Fibroblast of lung (primary cell): Measurements from ENCODE around the gene WDR7. TPM values are rescaled to one million over a fixed set of nuclear protein-coding genes. Genes with fewer than 3 reads are reported as not detected.

ENCODE experiments used
- DNase-seq, 2 donors: peaks; one replicate each; pipeline versions ENCODE4 v3.0.0 to v3.0.0-alpha.2; 2010; ENCODE audit warnings: low read depth in 2 of 2
- H2AFZ ChIP-seq: 2 replicates; pipeline ENCODE4 v1.5.1; 2012; ENCODE audit warnings: low read length, control low read depth, inconsistent platforms
- H3K27ac ChIP-seq: 2 replicates; pipeline ENCODE4 v1.5.1; 2011; ENCODE audit warnings: low read length, control low read depth; ENCODE audit not compliant: insufficient read depth
- H3K27me3 ChIP-seq: 2 replicates; pipeline ENCODE4 v1.5.1; 2011; ENCODE audit warnings: mild to moderate bottlenecking, low read length; ENCODE audit not compliant: control insufficient read depth, insufficient read depth
- H3K36me3 ChIP-seq: 2 replicates; pipeline ENCODE4 v1.5.1; 2011; ENCODE audit warnings: low read length; ENCODE audit not compliant: control insufficient read depth, insufficient read depth
- H3K4me1 ChIP-seq: 2 replicates; pipeline ENCODE4 v1.5.1; 2011; ENCODE audit warnings: low read length; ENCODE audit not compliant: control insufficient read depth, insufficient read depth; ENCODE audit errors: extremely low read depth
- H3K4me2 ChIP-seq: 2 replicates; pipeline ENCODE4 v1.5.1; 2011; ENCODE audit warnings: low read length, control low read depth; ENCODE audit not compliant: insufficient read depth; ENCODE audit errors: extremely low read depth
- H3K4me3 ChIP-seq, 4 experiments: fragments of 200-600 bp in 1 of 4; sonication (generic) in 1 of 4; replicated peaks in 1 of 4; 2 replicates each; pipeline ENCODE4 v1.5.1; 2011 to 2016; ENCODE audit warnings: low read length in 4 of 4, low read depth in 3 of 4, mild to moderate bottlenecking in 3 of 4, control low read depth in 2 of 4, inconsistent platforms in 1 of 4, mixed read lengths in 1 of 4; ENCODE audit not compliant: insufficient read depth in 1 of 4; ENCODE audit errors: control extremely low read depth in 1 of 4
- H3K79me2 ChIP-seq: 2 replicates; pipeline ENCODE4 v1.5.1; 2012; ENCODE audit warnings: mild to moderate bottlenecking, low read length, inconsistent platforms; ENCODE audit not compliant: control insufficient read depth, insufficient read depth
- H3K9ac ChIP-seq: 2 replicates; pipeline ENCODE4 v1.5.1; 2011; ENCODE audit warnings: mild to moderate bottlenecking, low read length, control low read depth; ENCODE audit not compliant: insufficient read depth
- H3K9me3 ChIP-seq: 2 replicates; pipeline ENCODE4 v1.5.1; 2012; ENCODE audit warnings: low read depth, low read length; ENCODE audit not compliant: control insufficient read depth, insufficient read depth
- H4K20me1 ChIP-seq: 2 replicates; pipeline ENCODE4 v1.5.1; 2011; ENCODE audit warnings: low read length; ENCODE audit not compliant: control insufficient read depth, insufficient read depth; ENCODE audit errors: extremely low read depth
- CTCF ChIP-seq, 2 donors: IDR thresholded peaks in 1 of 2; conservative IDR thresholded peaks in 1 of 2; 1 replicate in 1 of 2; 2 replicates in 1 of 2; pipeline ENCODE4 v1.5.1; 2011 to 2012; ENCODE audit warnings: low read length in 2 of 2, control low read depth in 1 of 2, inconsistent platforms in 1 of 2, low read depth in 1 of 2, mild to moderate bottlenecking in 1 of 2
- EZH2 ChIP-seq: IDR thresholded peaks from 2 replicates; pipeline ENCODE4 v1.5.1; 2012; ENCODE audit warnings: low read length, control low read depth, mild to moderate bottlenecking; ENCODE audit errors: missing control alignments
- polyA plus RNA-seq, 2 donors: library from polyadenylated mRNA; depleted of rRNA in 1 of 2; stranded (reverse) in 1 of 2; unstranded in 1 of 2; fragments of >200 nt; gene quantifications; 2 replicates each; pipeline ENCODE4 v1.2.1, GENCODE V29; 2011 to 2012; ENCODE audit warnings: missing spikeins in 1 of 2
- total RNA-seq: library from RNA; depleted of rRNA; stranded (reverse); fragments of >200 nt; gene quantifications from 2 replicates; pipeline ENCODE4 v1.2.1, GENCODE V29; 2014

Gene WDR7
- total and polyA plus RNA-seq, 2 donors (not counting 1 experiment from before 2014, with no cell fraction given) = 7.2 to 27.2 TPM

GRCh38 chr18:56627991-56628390, 23.2 kb upstream of the WDR7 start:
- H3K27me3 ChIP-seq = no peaks in the 10 kb centered on the region
- TF ChIP-seq EZH2 = no peak
- TF ChIP-seq CTCF (conservative IDR thresholded peaks at IDR 0.05 in 1 of 2, IDR thresholded peaks at IDR 0.05 in 1 of 2; ENCODE audit: low read depth in 1 of 2, low read length in 2 of 2) = no peak
- DNase-seq = no peak
- no peaks in the 10 kb centered on the region for H3K9me3 ChIP-seq
- H3K36me3 ChIP-seq = no peaks in the 10 kb centered on the region
- no peak overlapping the region for H3K27ac ChIP-seq
- peaks cover 2% of the 10 kb centered on the region for H4K20me1 ChIP-seq
- H3K79me2 ChIP-seq = peaks cover 78% of the 10 kb centered on the region
- no peak overlapping the region for H3K9ac ChIP-seq
- H2AFZ ChIP-seq = no peak overlapping the region
- no peak overlapping the region for H3K4me2 ChIP-seq
- H3K4me3 ChIP-seq = no peak overlapping the region
- H3K4me1 ChIP-seq = no peaks in the 10 kb centered on the region

DNA sequence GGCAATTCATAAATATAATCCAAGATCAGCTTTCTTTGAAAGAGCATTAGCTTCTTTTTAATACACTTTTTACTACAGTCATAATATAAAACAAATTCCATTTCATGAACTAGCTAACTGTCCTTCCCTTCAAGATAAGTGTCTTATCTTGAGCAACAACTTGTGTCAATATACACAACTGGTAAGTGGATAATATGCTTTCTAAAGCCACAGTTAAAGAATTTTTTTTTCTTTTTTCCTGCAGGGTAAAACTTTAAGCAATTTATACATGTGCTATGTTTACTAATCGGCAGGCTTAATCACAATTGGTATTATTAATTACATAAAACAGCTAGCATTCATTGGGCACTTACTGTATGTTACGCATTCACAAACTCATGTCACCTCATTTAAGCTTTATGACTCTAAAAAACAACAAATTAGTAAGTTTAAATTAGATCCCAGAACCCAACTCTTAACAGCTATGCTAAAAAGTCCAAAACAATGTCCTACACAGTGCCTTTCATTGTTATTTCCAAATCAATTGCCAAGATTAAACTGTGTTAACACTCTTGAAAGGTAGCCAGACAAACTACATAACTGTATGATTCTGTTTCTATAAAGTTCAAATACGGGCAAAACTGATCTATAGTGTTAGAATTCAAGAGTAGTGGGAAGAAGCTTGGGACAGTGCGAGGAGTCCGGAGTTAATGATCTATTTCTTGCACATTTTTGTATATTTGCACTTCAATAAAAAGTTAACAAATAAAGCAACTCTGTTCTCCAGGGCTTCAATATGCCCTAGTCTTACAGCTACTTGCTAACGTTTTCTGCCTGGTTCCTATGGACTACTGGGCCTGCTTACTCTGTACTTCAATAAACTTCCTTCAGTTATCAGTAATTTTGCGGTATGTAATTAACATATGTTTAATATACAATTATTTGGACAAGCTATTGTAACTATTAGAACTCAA, 18.8 kb upstream of the WDR7 start:
- Histone ChIP-seq H3K27ac (no peak overlapping the region), H4K20me1 (peaks cover 1% of the 10 kb centered on the region), H3K4me1 (no peaks in the 10 kb centered on the region), H3K9me3 (no peaks in the 10 kb centered on the region), H3K4me3 (no peak overlapping the region), H3K4me2 (no peak overlapping the region), H3K79me2 (peaks cover 97% of the 10 kb centered on the region), H3K27me3 (no peaks in the 10 kb centered on the region), H3K9ac (no peak overlapping the region), H2AFZ (no peak overlapping the region), H3K36me3 (no peaks in the 10 kb centered on the region)
- no peak for TF ChIP-seq EZH2
- no peak for TF ChIP-seq CTCF (conservative IDR thresholded peaks at IDR 0.05 in 1 of 2, IDR thresholded peaks at IDR 0.05 in 1 of 2; ENCODE audit: low read depth in 1 of 2, low read length in 2 of 2)
- no peak for DNase-seq

- Histone ChIP-seq H3K79me2 (peaks cover 82% of the 10 kb centered on the region), H3K9ac (no peak overlapping the region), H4K20me1 (peaks cover 1% of the 10 kb centered on the region), H3K9me3 (no peaks in the 10 kb centered on the region), H3K36me3 (no peaks in the 10 kb centered on the region), H2AFZ (no peak overlapping the region), H3K4me1 (peaks cover 2% of the 10 kb centered on the region), H3K27me3 (no peaks in the 10 kb centered on the region), H3K27ac (no peak overlapping the region), H3K4me3 (no peak overlapping the region), H3K4me2 (no peak overlapping the region)
- no peak for TF ChIP-seq EZH2
- no peak for TF ChIP-seq CTCF (conservative IDR thresholded peaks at IDR 0.05 in 1 of 2, IDR thresholded peaks at IDR 0.05 in 1 of 2; ENCODE audit: low read depth in 1 of 2, low read length in 2 of 2)
- DNase-seq = no peak
These were observed 16.2 kb upstream of the WDR7 start for GRCh38 chr18:56635007-56635406.
